HEK293 (cell line): ENCODE data around the gene ZNF593.

ENCODE experiments used
- CTCF ChIA-PET: fragments of 350-600 bp; formaldehyde crosslinking; extraction: SDS; loops from one replicate; lab custom pipeline; 2021; ENCODE audit warnings: antibody characterized with exemption; lab: Yijun Ruan, JAX
- POLR2A ChIA-PET: fragments of 300-600 bp; formaldehyde crosslinking; extraction: SDS; loops from one replicate; lab custom pipeline; 2020; ENCODE audit warnings: antibody characterized with exemption, inconsistent platforms; lab: Yijun Ruan, JAX
- H3K27ac ChIP-seq: fragments of 200-500 bp; sonication (Bioruptor generic); 2 replicates; pipeline ENCODE4 v1.5.1; 2014; ENCODE audit warnings: low read depth, low read length, control low read depth, inconsistent platforms; ENCODE audit errors: extremely low read depth
- H3K36me3 ChIP-seq, 2 experiments: fragments of 200-500 bp in 1 of 2; sonication (Bioruptor generic) in 1 of 2; 1 replicate in 1 of 2; 2 replicates in 1 of 2; pipeline ENCODE4 v1.5.1; 2014 to 2017; ENCODE audit warnings: inconsistent platforms in 2 of 2, low read length in 2 of 2; ENCODE audit not compliant: control insufficient read depth in 2 of 2, insufficient read depth in 1 of 2
- H3K4me1 ChIP-seq: fragments of 200-500 bp; sonication (Bioruptor generic); 2 replicates; pipeline ENCODE4 v1.5.1; 2014; ENCODE audit warnings: mild to moderate bottlenecking, low read length, inconsistent platforms; ENCODE audit not compliant: control insufficient read depth, insufficient read depth
- H3K4me3 ChIP-seq: 2 replicates; pipeline ENCODE4 v1.5.1; 2011; ENCODE audit warnings: low read depth, mild to moderate bottlenecking, control low read depth, low read length, moderate library complexity
- H3K9me3 ChIP-seq: fragments of 200-500 bp; sonication (Bioruptor generic); 2 replicates; pipeline ENCODE4 v1.5.1; 2014; ENCODE audit warnings: low read depth, low read length, inconsistent platforms; ENCODE audit not compliant: control insufficient read depth, insufficient read depth
- ATF2 ChIP-seq: fragments of 450-650 bp; formaldehyde crosslinking; IDR thresholded peaks from 2 replicates; pipeline ENCODE4 v1.5.1; 2016; ENCODE audit warnings: missing biosample characterization, missing genetic modification characterization, low read depth
- FEZF1 ChIP-seq: fragments of 450-650 bp; formaldehyde crosslinking; IDR thresholded peaks from 2 replicates; pipeline ENCODE4 v1.5.1; 2016; ENCODE audit warnings: missing biosample characterization, missing genetic modification characterization
- HOXA7 ChIP-seq: sonication (generic); formaldehyde crosslinking; IDR thresholded peaks from 2 replicates; pipeline ENCODE4 v1.8.1; 2022; ENCODE audit warnings: missing genetic modification reagents, borderline replicate concordance
- MZF1 ChIP-seq: fragments of 450-650 bp; formaldehyde crosslinking; IDR thresholded peaks from 2 replicates; pipeline ENCODE4 v1.5.1; 2017; ENCODE audit warnings: missing biosample characterization, missing genetic modification characterization, borderline replicate concordance
- OVOL3 ChIP-seq: fragments of 450-650 bp; formaldehyde crosslinking; IDR thresholded peaks from 2 replicates; pipeline ENCODE4 v1.5.1; 2016; ENCODE audit warnings: missing biosample characterization, missing genetic modification characterization
- PATZ1 ChIP-seq: fragments of 450-650 bp; formaldehyde crosslinking; IDR thresholded peaks from 2 replicates; pipeline ENCODE4 v1.5.1; 2016; ENCODE audit warnings: missing biosample characterization, missing genetic modification characterization
- ZIC2 ChIP-seq: fragments of 450-650 bp; formaldehyde crosslinking; IDR thresholded peaks from 2 replicates; pipeline ENCODE4 v1.5.1; 2016; ENCODE audit warnings: missing biosample characterization, missing genetic modification characterization
- ZNF138 ChIP-seq: fragments of 450-650 bp; formaldehyde crosslinking; IDR thresholded peaks from 2 replicates; pipeline ENCODE4 v1.5.1; 2016; ENCODE audit warnings: missing biosample characterization, missing genetic modification characterization, borderline replicate concordance
- ZNF184 ChIP-seq: fragments of 450-650 bp; IDR thresholded peaks from 2 replicates; pipeline ENCODE4 v1.5.1; 2018; ENCODE audit warnings: missing biosample characterization, mild to moderate bottlenecking, missing genetic modification characterization
- ZNF23 ChIP-seq: fragments of 450-650 bp; formaldehyde crosslinking; IDR thresholded peaks from 2 replicates; pipeline ENCODE4 v1.5.1; 2016; ENCODE audit warnings: missing biosample characterization, missing genetic modification characterization, borderline replicate concordance
- ZNF324 ChIP-seq: fragments of 450-650 bp; formaldehyde crosslinking; IDR thresholded peaks from 2 replicates; pipeline ENCODE4 v1.5.1; 2016; ENCODE audit warnings: missing biosample characterization, missing genetic modification characterization
- ZNF335 ChIP-seq: fragments of 450-650 bp; formaldehyde crosslinking; conservative IDR thresholded peaks from 2 replicates; pipeline ENCODE4 v1.5.1; 2016; ENCODE audit warnings: missing biosample characterization, missing genetic modification characterization
- ZNF398 ChIP-seq: fragments of 450-650 bp; formaldehyde crosslinking; IDR thresholded peaks from 2 replicates; pipeline ENCODE4 v1.5.1; 2017; ENCODE audit warnings: missing biosample characterization, missing genetic modification characterization
- ZNF473 ChIP-seq: fragments of 450-650 bp; formaldehyde crosslinking; IDR thresholded peaks from 2 replicates; pipeline ENCODE4 v1.5.1; 2017; ENCODE audit warnings: missing biosample characterization, missing genetic modification characterization
- ZNF513 ChIP-seq: fragments of 450-650 bp; IDR thresholded peaks from 2 replicates; pipeline ENCODE4 v1.5.1; 2018; ENCODE audit warnings: missing biosample characterization, missing genetic modification characterization
- ZNF530 ChIP-seq: fragments of 450-650 bp; formaldehyde crosslinking; IDR thresholded peaks from 2 replicates; pipeline ENCODE4 v1.5.1; 2016; ENCODE audit warnings: low read depth, missing biosample characterization, missing genetic modification characterization
- ZNF580 ChIP-seq: fragments of 450-650 bp; formaldehyde crosslinking; IDR thresholded peaks from 2 replicates; pipeline ENCODE4 v1.5.1; 2016; ENCODE audit warnings: missing biosample characterization, missing genetic modification characterization
- ZNF624 ChIP-seq: fragments of 450-650 bp; formaldehyde crosslinking; IDR thresholded peaks from 2 replicates; pipeline ENCODE4 v1.5.1; 2017; ENCODE audit warnings: missing biosample characterization, missing genetic modification characterization
- ZNF768 ChIP-seq: fragments of 450-650 bp; formaldehyde crosslinking; IDR thresholded peaks from 2 replicates; pipeline ENCODE4 v1.5.1; 2018; ENCODE audit warnings: missing biosample characterization, mild to moderate bottlenecking, missing genetic modification characterization
- ZSCAN23 ChIP-seq: fragments of 450-650 bp; formaldehyde crosslinking; IDR thresholded peaks from 2 replicates; pipeline ENCODE4 v1.5.1; 2016; ENCODE audit warnings: missing biosample characterization, missing genetic modification characterization
- ZSCAN4 ChIP-seq: fragments of 450-650 bp; formaldehyde crosslinking; IDR thresholded peaks from 2 replicates; pipeline ENCODE4 v1.5.1; 2017; ENCODE audit warnings: missing biosample characterization, missing genetic modification characterization

The ZNF593 gene

GRCh38 chr1:26181586-26182382 lies 12.1 kb downstream of the ZNF593 start:
- H3K9me3 ChIP-seq, result no peaks in the 10 kb centered on the region
- ChIA-PET CTCF (interaction anchor here (1.1 kb wide), 1 partner anchor 182 kb away, joined by 4 read pairs; no protein-coding TSS in a partner anchor), POLR2A (no interaction called here)
- no peaks in the 10 kb centered on the region for H3K36me3 ChIP-seq
- no peak overlapping the region for H3K4me3 ChIP-seq
- no peaks in the 10 kb centered on the region for H3K4me1 ChIP-seq
- TF ChIP-seq MZF1 (tag by site-specific recombination) (no peak), OVOL3 (tag by site-specific recombination) (no peak), ZNF513 (tag by site-specific recombination) (no peak), ZNF473 (tag by site-specific recombination) (no peak), ZNF138 (no peak), ZNF335 (tag by site-specific recombination) (no peak), ZNF624 (tag by site-specific recombination) (no peak), HOXA7 (CRISPR knock-in tag) (no peak), ZNF23 (tag by site-specific recombination) (no peak), PATZ1 (tag by site-specific recombination) (no peak), ZSCAN4 (tag by site-specific recombination) (no peak)
- H3K27ac ChIP-seq, result no peak overlapping the region

GRCh38 chr1:26182383-26182696 lies 12.6 kb downstream of the ZNF593 start:
- POLR2A ChIA-PET, result no interaction called here
- H3K4me1 ChIP-seq, result no peaks in the 10 kb centered on the region
- H3K27ac ChIP-seq, result no peak overlapping the region
- no peak overlapping the region for H3K4me3 ChIP-seq
- H3K36me3 ChIP-seq, result no peaks in the 10 kb centered on the region
- H3K9me3 ChIP-seq, result no peaks in the 10 kb centered on the region
- TF ChIP-seq ZNF530 (no peak), ZNF398 (no peak), FEZF1 (no peak), ZNF768 (tag by site-specific recombination) (no peak), ATF2 (tag by site-specific recombination) (no peak), ZNF324 (tag by site-specific recombination) (no peak), ZNF580 (tag by site-specific recombination) (no peak), ZSCAN23 (tag by site-specific recombination) (no peak), ZNF184 (tag by site-specific recombination) (no peak), ZIC2 (tag by site-specific recombination) (no peak)
- TF ChIP-seq, all 188 proteins: peak for 0
- CTCF ChIA-PET, result interaction anchor here (0.8 to 1.1 kb wide), 2 partner anchors 10 to 182 kb away, joined by 3 to 4 read pairs; no protein-coding TSS in a partner anchor
